ENCODE results near the gene AKR1D1.

- no peak for TF ChIP-seq CTCF (IDR thresholded peaks at IDR 0.05)
- no peak for TF ChIP-seq POLR2AphosphoS5 (IDR thresholded peaks at IDR 0.05; ENCODE audit: low read depth, low read length)
- TF ChIP-seq REST (IDR thresholded peaks at IDR 0.05; ENCODE audit: insufficient read depth in 1 of 2, low read depth in 2 of 2, low read length in 1 of 2) = no peak
- TF ChIP-seq SIN3A (IDR thresholded peaks at IDR 0.05; ENCODE audit: borderline replicate concordance, insufficient read depth, low read depth, low read length) = no peak
Measured at GRCh38 chr7:138067774-138068173, 8.5 kb upstream of the AKR1D1 start.
